Activated T-helper 2 cell treated with anti-CD3 and anti-CD28 coated beads, Interferon-gamma antibody, Interleukin-2, Interleukin-4, amounts not matched to agents 10 μg/mL and 5 μg/mL and 100 μg/mL, durations not matched to agents 14 hours and 24 hours and 36 hours (primary cell): Measurements from ENCODE around the gene HIRIP3. TPM values are rescaled to one million over a fixed set of nuclear protein-coding genes. Genes with fewer than 3 reads are reported as not detected.

Source experiments
- DNase-seq: peaks from one replicate; pipeline ENCODE4 v3.0.0; 2021; ENCODE audit warnings: low spot score
- H3K27ac Mint-ChIP-seq: one replicate; pipeline ENCODE4 v1.8.0; 2021; ENCODE audit warnings: mixed read lengths
- H3K27me3 Mint-ChIP-seq: one replicate; pipeline ENCODE4 v1.8.0; 2021; ENCODE audit warnings: low read depth, mixed read lengths
- H3K36me3 Mint-ChIP-seq: one replicate; pipeline ENCODE4 v1.8.0; 2021; ENCODE audit warnings: low read depth, mixed read lengths
- H3K4me1 Mint-ChIP-seq: one replicate; pipeline ENCODE4 v1.8.0; 2021; ENCODE audit warnings: low read depth, mixed read lengths
- H3K4me3 Mint-ChIP-seq: one replicate; pipeline ENCODE4 v1.8.0; 2021; ENCODE audit warnings: low read depth, mild to moderate bottlenecking, moderate library complexity, mixed read lengths
- H3K9me3 Mint-ChIP-seq: one replicate; pipeline ENCODE4 v1.8.0; 2021; ENCODE audit warnings: mixed read lengths
- intact Hi-C: fragments of 100-400 bp; cut with micrococcal nuclease; formaldehyde crosslinking; loops from one replicate; pipeline ENCODE4 v1.15.1; 2023
- total RNA-seq: library from RNA; stranded (reverse); gene quantifications from 2 replicates; pipeline ENCODE4 v1.2.3, GENCODE V29; 2022

Gene HIRIP3
- total RNA-seq, 1 donor from 2014 or later, result 40.7 TPM

- intact Hi-C loops, result no loop called here
- H3K36me3 Mint-ChIP-seq, result peaks cover 41% of the 10 kb centered on the region
- H3K9me3 Mint-ChIP-seq, result no peaks in the 10 kb centered on the region
- H3K27me3 Mint-ChIP-seq, result no peaks in the 10 kb centered on the region
- peaks cover 3% of the 10 kb centered on the region for H3K4me1 Mint-ChIP-seq
- no peak overlapping the region for H3K4me3 Mint-ChIP-seq
- DNase-seq, result no peak
- H3K27ac Mint-ChIP-seq, result no peak overlapping the region
Observed at GRCh38 chr16:30002614-30003346, 7.4 kb upstream of the HIRIP3 start.

DNA sequence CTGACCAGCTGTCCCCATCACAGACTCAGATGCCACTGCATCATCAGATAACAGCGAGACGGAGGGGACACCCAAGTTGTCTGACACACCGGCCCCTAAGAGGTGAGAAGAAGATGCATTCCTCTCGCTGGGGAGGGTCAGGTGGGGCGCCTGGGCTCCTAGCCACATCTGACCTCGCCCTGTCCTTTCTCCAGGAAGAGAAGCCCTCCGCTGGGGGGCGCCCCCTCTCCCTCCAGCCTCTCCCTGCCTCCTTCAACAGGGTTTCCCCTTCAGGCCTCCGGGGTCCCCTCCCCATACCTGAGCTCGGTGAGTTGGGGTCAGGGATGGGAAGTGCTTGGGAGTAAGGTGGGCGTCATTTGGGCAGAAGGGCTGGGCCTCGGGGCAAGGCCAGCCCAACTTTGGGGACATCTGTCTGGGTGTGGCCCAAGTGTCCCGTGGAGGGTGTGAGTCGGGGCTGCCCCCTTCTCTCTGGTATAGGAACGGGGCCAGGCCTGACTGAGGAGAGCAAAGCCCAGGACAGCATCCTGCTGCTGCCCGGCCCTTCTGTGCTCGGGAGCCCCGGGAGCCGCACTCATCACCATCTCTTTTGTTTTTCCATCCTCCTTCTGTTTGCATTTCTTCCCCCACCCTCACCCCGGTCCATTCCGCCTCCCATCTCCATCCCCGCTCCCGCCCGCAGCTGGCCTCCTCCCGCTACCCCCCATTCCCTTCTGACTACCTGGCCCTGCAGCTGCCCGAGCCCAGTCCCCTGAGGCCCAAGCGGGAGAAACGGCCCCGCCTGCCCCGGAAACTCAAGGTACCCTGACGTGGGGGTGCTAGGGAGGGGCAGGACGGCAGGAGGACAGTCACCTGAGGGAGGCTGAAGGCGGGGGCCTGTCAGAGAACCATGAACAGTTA, 5.6 kb upstream of the HIRIP3 start:
- peaks cover 53% of the 10 kb centered on the region for H3K36me3 Mint-ChIP-seq
- no peaks in the 10 kb centered on the region for H3K9me3 Mint-ChIP-seq
- H3K27ac Mint-ChIP-seq, result no peak overlapping the region
- H3K4me1 Mint-ChIP-seq, result peaks cover 10% of the 10 kb centered on the region
- no peaks in the 10 kb centered on the region for H3K27me3 Mint-ChIP-seq
- no peak for DNase-seq
- intact Hi-C loops, result no loop called here
- no peak overlapping the region for H3K4me3 Mint-ChIP-seq

DNA sequence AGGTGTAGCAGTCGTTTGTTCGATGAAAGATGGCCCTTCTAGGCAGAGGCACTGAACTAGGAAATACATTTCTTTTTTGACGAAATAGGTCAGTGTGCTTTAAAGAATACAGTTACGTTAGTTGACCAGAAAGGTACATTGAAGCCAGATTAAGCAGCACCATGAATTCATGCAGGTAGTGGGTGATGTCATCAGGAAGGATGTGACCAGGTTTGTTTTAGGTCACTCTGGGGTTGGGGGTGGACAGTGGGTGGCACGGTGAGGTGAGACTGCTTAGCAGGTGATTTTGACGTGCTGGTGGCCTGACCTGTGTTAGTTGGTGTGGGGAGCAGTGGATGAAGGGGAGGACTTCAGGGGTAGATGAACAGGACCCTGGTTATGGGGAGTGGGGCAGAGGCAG, 4.2 kb upstream of the HIRIP3 start:
- Mint-ChIP-seq H3K27me3 (no peaks in the 10 kb centered on the region), H3K9me3 (no peaks in the 10 kb centered on the region), H3K27ac (peak overlapping the region; percentile 11), H3K4me3 (no peak overlapping the region), H3K36me3 (peaks cover 61% of the 10 kb centered on the region), H3K4me1 (peaks cover 14% of the 10 kb centered on the region)
- no peak for DNase-seq
- intact Hi-C loops, result loop anchor here (10.0 kb wide), 1 partner anchor 135 kb away; the partner anchor contains the start of gene CDIPT

DNA sequence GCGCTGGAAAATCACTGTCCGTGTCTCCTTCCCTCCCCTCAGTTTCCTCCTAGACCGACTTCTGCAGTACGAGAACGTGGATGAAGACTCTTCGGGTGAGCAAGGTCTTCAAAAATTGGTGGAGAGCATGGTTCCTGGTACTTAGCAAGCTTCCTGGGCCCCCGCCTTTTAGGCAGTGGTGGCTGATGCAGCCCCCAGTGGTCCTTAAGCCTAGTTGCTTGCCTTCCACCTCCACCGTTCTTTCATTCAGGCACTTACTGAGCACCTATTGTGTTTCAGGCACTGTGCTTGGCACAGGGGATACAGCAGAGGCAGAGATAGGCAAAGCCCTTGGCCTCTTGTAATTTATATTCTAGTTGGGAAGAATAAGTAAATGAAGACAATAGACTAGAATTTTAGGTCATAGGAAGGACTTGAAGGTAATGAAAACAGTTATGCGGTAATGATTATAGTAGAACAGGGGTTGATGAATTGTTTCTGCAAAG, 1.4 kb upstream of the HIRIP3 start:
- H3K27ac Mint-ChIP-seq, result peak overlapping the region; percentile 96
- no peaks in the 10 kb centered on the region for H3K9me3 Mint-ChIP-seq
- peak overlapping the region; percentile 98 for H3K4me3 Mint-ChIP-seq
- DNase-seq, result no peak
- intact Hi-C loops, result loop anchor here (10.0 kb wide), 1 partner anchor 132 kb away; the partner anchor contains the start of gene CDIPT
- H3K36me3 Mint-ChIP-seq, result peaks cover 67% of the 10 kb centered on the region
- peaks cover 22% of the 10 kb centered on the region for H3K4me1 Mint-ChIP-seq
- H3K27me3 Mint-ChIP-seq, result no peaks in the 10 kb centered on the region

- Mint-ChIP-seq H3K4me1 (peaks cover 22% of the 10 kb centered on the region), H3K9me3 (no peaks in the 10 kb centered on the region), H3K36me3 (peaks cover 66% of the 10 kb centered on the region), H3K27me3 (no peaks in the 10 kb centered on the region), H3K4me3 (peak within 1 kb of the TSS; percentile 98), H3K27ac (peak within 1 kb of the TSS; percentile 96)
- DNase-seq, result peak; percentile 99
- intact Hi-C loops, result loop anchor here (10.0 kb wide), 1 partner anchor 131 kb away; the partner anchor contains the start of gene CDIPT
Observed at GRCh38 chr16:29995911-29996765, 721 bp upstream of the HIRIP3 start, which contains the start of gene INO80E. TSS of gene INO80E (plus strand) at chr16:29996241. CDS start at chr16:29996311, 70 bp downstream.

GRCh38 chr16:29994600-29995323, 655 bp downstream of the HIRIP3 start:
- intact Hi-C loops, result loop anchor here (10.0 kb wide), 1 partner anchor 130 kb away; the partner anchor contains the start of gene CDIPT
- H3K36me3 Mint-ChIP-seq, result peaks cover 71% of the 10 kb centered on the region
- no peak for DNase-seq

GRCh38 chr16:29993903-29994599, 1.4 kb downstream of the HIRIP3 start:
- Mint-ChIP-seq H3K4me3 (peak overlapping the region; percentile 98), H3K4me1 (peaks cover 22% of the 10 kb centered on the region), H3K36me3 (peaks cover 70% of the 10 kb centered on the region), H3K9me3 (no peaks in the 10 kb centered on the region), H3K27ac (peak overlapping the region; percentile 25), H3K27me3 (no peaks in the 10 kb centered on the region)
- DNase-seq, result no peak
- intact Hi-C loops, result loop anchor here (10.0 kb wide), 1 partner anchor 129 kb away; the partner anchor contains the start of gene CDIPT

More at GRCh38 chr16:29994600-29995323, 655 bp downstream of the HIRIP3 start:
- peak overlapping the region; percentile 98 for H3K4me3 Mint-ChIP-seq
- H3K27me3 Mint-ChIP-seq, result no peaks in the 10 kb centered on the region
- no peaks in the 10 kb centered on the region for H3K9me3 Mint-ChIP-seq
- peaks cover 22% of the 10 kb centered on the region for H3K4me1 Mint-ChIP-seq
- peak overlapping the region; percentile 96 for H3K27ac Mint-ChIP-seq

DNA sequence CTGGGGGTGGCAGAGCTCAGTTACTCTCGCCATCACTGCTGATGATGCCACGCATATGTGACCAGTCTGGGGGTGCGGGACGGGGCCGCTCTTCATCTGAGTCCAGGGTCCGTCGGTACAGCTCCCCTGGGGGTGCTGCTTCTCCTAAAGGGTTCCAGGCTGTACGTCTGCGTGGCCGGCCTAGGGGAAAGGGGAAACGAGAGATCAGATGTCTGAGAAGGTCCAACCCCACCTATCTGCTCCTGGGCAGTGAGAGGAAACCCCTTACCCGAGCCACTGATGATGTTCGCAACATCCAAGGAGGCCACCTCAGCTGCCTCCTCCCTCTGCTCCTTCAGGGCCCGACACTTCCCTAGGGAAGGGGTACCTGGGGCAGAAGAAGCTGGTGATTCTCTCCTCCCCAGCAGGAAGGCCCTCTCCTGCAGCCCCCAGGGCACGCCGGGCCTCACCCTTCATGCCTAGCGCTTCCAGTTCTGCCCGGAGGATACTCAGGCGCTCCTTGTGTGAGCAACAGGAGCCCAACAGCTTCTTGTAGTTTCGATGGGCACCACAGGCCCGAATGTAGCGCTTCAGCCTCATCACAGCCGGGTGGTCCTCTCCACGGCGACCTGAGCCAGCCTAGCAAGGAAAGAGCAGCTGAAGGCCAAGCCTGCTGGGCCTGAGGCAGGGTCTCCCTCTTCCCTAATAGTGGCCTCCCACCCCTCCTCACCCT, 2.1 kb downstream of the HIRIP3 start:
- Mint-ChIP-seq H3K36me3 (peaks cover 70% of the 10 kb centered on the region), H3K4me1 (peaks cover 20% of the 10 kb centered on the region), H3K27me3 (no peaks in the 10 kb centered on the region), H3K9me3 (no peaks in the 10 kb centered on the region), H3K4me3 (peak overlapping the region; percentile 98), H3K27ac (no peak overlapping the region)
- intact Hi-C loops, result loop anchor here (10.0 kb wide), 1 partner anchor 129 kb away; the partner anchor contains the start of gene CDIPT
- no peak for DNase-seq

DNA sequence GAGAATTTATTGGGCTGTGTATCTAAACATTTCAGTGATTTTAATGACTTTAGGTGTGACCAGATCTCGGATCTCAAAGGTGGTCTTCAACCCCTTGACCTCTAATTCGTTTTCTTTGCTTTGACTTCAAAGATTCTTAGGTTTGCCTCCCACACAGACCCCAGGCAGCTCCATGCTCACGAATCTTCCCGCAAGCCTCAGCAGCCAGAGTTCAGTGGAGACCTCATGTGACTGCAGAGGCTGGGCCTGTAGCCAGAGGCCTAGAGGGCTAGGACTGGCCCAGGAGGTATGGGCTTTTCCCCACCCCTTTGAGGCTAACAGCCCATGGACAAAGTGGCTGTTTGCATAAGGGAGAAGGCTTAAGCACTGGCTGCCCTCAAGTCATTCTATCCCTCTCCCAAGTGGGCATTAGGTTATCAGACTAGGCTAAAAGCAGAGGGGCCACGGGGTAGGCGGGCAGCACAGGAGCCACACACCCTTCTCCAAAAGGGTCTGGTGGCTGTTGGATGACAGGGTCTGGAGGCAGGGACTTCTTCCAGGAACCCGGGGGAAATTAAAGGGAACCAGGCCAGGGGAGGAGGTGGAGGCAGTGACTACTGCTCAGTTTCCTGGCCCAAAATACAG, 3.0 kb downstream of the HIRIP3 start:
- Mint-ChIP-seq H3K4me3 (no peak overlapping the region), H3K36me3 (peaks cover 67% of the 10 kb centered on the region), H3K27me3 (no peaks in the 10 kb centered on the region), H3K27ac (no peak overlapping the region), H3K4me1 (peaks cover 18% of the 10 kb centered on the region), H3K9me3 (no peaks in the 10 kb centered on the region)
- intact Hi-C loops, result loop anchor here (10.0 kb wide), 1 partner anchor 128 kb away; the partner anchor contains the start of gene CDIPT
- no peak for DNase-seq

- no peak overlapping the region for H3K27ac Mint-ChIP-seq
- no peaks in the 10 kb centered on the region for H3K9me3 Mint-ChIP-seq
- DNase-seq, result no peak
- no peak overlapping the region for H3K4me3 Mint-ChIP-seq
- H3K4me1 Mint-ChIP-seq, result peaks cover 13% of the 10 kb centered on the region
- H3K27me3 Mint-ChIP-seq, result no peaks in the 10 kb centered on the region
- peaks cover 64% of the 10 kb centered on the region for H3K36me3 Mint-ChIP-seq
- intact Hi-C loops, result loop anchor here (10.0 kb wide), 1 partner anchor 127 kb away; the partner anchor contains the start of gene CDIPT
Observed at GRCh38 chr16:29991571-29991904, 3.9 kb downstream of the HIRIP3 start.
